GM18907 (cell line): ENCODE results near the gene FAM217A.

Experiments
- ATAC-seq: cut with Tn5 transposase; IDR thresholded peaks from one replicate; pipeline ENCODE4 v1.9.1; 2021; ENCODE audit warnings: mild to moderate bottlenecking, moderate library complexity; ENCODE audit not compliant: unreplicated experiment

Gene FAM217A

GRCh38 chr6:4023240-4023639 is 55.7 kb downstream of the FAM217A start:
- no peak for ATAC-seq

- ATAC-seq: peak; percentile 4
Observed at GRCh38 chr6:4021854-4022695, 56.9 kb downstream of the FAM217A start.

GRCh38 chr6:4021133-4021853 is 57.6 kb downstream of the FAM217A start:
- ATAC-seq: peak; percentile 72

GRCh38 chr6:4020822-4021132 is 58.2 kb downstream of the FAM217A start:
- ATAC-seq: peak; percentile 0

- no peak for ATAC-seq
Observed at GRCh38 chr6:4018924-4019236, 60.1 kb downstream of the FAM217A start.
